Activated T-cell treated with anti-CD3 and anti-CD28 coated beads for 48 hours (primary cell): ENCODE data around the gene DVL3.
"Not testable (repeated sequence)": the region's sequence is repeated elsewhere in the genome, so short reads cannot be mapped to it uniquely, and the experiment has no call there.

ENCODE experiments used
- DNase-seq: peaks from one replicate; pipeline ENCODE4 v3.0.0-alpha.2; 2020; ENCODE audit warnings: low read depth

The DVL3 gene

DNA sequence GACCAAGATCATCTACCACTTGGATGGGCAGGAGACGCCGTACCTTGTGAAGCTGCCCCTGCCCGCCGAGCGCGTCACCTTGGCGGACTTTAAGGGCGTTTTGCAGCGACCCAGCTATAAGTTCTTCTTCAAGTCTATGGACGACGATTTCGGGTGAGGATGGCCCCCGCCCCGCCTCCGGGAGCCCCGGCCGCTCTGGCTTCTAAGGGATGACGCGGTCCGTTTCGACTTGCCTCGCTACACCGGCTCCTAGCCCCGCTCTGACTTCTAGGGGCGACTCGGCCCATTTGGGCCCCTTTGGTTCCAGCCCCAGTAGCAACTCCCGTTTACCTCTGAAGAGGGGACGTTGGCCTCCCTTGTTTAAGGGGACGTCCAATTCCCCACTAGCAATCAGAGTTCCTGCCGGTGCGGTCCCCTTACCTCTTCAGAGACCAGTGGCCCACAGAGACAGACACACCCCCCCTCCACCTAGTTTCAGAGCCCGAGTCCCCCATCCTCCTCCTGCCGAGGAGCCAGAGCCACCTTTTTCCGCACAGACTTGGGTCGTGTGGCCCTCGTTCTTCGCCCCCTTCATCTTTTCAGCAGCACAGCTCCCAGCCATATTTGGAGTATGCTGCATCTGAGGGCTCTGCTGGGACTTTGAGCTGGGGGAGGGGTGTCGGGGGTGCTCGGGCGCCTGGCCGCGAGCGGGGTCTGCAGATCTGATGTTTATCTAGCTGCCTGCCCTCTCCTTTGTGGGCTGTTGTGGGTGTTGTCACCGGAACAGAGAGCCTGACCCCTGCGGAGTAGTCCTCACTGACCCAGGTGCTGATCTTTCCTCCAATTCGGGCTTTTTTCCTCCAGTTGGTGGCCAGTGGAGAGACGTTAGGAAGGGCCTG is 706 bp downstream of the DVL3 start:
- peak; percentile 51 for DNase-seq

DNA sequence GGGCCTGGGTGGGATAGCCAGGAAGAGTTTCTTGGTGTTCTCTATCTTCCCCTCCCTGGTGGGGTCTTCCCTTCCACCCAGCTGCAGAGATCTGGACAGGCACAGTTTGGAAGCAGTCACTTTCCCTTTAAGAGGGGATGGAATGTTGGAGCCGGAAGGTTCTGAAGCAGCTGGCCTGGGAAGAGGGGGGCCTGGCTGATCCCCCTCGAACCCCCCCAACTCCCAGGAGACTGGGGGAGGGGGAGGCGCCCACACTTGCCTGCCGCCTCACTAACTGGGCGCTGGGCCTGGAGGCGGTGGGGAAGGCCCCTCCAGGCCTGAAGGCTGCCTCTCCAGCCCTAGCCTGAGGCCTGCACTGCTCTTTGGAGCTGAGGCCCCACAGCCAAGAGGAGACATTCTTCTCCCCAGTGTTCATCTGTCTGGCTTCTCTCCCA is 1.4 kb downstream of the DVL3 start:
- DNase-seq = no peak

DNA sequence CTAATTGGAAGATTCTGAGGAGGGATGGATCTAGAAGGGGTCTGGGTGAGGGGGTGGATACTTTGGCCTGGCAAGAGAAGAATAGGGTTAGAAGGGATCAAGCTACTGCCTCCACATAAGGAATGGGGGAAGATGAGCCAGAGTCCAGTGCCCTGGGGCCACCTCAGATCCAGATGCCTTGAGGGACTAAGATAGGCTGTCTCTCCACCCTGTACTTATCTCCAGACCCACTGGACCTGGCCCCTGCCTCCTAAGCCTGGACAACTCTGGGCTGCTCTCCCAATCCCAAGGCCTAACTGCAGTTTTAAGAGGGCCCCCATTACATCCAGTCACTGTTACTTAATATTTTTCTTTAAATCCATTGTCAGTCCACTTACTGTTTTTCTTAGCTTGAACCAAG is 2.0 kb downstream of the DVL3 start:
- no peak for DNase-seq

GRCh38 chr3:184158404-184158803 is 3.2 kb downstream of the DVL3 start:
- no peak for DNase-seq

GRCh38 chr3:184160456-184160855 is 5.3 kb downstream of the DVL3 start:
- DNase-seq = no peak

- DNase-seq = not testable (repeated sequence)
These were observed 7.4 kb downstream of the DVL3 start for GRCh38 chr3:184162571-184163070.

- no peak for DNase-seq
These were observed 9.6 kb downstream of the DVL3 start for GRCh38 chr3:184164648-184165330.

GRCh38 chr3:184165543-184165942 is 10.4 kb downstream of the DVL3 start:
- no peak for DNase-seq

DNA sequence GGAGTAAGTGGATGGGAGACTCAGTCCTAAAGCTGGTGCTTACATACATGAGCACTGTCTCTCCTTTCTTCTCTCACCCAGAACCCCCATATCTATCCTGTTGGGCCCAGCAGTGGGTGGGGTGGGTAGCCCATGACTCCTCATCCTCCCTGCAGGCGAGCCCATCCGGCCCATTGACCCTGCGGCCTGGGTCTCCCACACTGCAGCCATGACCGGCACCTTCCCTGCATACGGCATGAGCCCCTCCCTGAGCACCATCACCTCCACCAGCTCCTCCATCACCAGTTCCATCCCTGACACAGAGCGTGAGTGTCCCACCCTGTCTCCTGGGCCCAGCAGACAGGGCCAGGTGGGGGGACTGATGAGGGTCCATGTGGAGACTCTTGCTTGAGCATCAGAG is 11.5 kb downstream of the DVL3 start:
- no peak for DNase-seq

DNA sequence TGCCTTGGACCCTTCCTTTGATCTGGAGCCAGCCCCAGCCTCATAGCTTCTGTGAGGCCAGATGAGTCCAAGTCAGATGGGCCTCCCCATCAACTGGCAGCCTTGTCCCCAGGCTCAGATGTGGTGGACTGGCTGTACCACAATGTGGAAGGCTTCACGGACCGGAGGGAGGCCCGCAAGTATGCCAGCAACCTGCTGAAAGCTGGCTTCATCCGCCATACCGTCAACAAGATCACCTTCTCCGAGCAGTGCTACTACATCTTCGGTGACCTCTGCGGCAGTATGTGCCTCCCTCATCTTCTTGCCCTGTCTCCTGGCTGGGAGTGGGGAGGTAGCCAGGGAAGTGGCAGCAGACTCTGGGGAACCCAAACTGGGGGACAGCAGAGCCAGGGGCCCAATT is 12.6 kb downstream of the DVL3 start:
- no peak for DNase-seq

GRCh38 chr3:184168363-184169120 is 13.4 kb downstream of the DVL3 start:
- DNase-seq = no peak

DNA sequence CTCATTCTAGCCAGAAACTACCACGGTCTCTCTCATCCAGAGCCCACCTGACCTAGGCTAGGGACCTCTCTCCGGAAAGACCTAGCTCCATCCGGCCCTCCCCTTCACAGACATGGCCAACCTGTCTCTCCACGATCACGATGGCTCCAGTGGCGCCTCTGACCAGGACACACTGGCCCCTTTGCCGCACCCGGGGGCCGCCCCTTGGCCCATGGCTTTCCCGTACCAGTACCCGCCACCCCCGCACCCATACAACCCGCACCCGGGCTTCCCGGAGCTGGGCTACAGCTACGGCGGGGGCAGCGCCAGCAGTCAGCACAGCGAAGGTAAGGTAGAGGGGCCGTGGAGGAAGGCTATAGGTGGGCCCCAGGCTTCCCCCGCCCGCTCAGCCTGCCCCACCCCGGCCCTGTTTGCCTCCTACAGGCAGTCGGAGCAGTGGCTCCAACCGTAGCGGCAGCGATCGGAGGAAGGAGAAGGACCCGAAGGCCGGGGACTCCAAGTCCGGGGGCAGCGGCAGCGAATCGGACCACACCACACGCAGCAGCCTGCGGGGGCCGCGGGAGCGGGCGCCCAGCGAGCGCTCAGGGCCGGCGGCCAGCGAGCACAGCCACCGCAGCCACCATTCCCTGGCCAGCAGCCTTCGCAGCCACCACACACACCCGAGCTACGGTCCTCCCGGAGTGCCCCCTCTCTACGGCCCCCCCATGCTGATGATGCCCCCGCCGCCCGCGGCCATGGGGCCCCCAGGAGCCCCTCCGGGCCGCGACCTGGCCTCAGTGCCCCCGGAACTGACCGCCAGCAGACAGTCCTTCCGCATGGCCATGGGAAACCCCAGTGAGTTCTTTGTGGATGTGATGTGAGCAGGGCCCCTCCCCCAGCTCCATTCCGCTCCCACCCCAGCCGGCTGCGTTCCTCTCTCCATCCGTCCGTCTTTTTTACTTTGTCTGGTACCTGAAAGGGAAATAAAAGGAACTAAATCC is 15.0 kb downstream of the DVL3 start:
- DNase-seq = no peak

- DNase-seq = no peak
These were observed 16.4 kb downstream of the DVL3 start for GRCh38 chr3:184171562-184171961.

GRCh38 chr3:184172681-184173373 is 17.6 kb downstream of the DVL3 start:
- no peak for DNase-seq

GRCh38 chr3:184173374-184173722 is 18.2 kb downstream of the DVL3 start:
- no peak for DNase-seq

DNA sequence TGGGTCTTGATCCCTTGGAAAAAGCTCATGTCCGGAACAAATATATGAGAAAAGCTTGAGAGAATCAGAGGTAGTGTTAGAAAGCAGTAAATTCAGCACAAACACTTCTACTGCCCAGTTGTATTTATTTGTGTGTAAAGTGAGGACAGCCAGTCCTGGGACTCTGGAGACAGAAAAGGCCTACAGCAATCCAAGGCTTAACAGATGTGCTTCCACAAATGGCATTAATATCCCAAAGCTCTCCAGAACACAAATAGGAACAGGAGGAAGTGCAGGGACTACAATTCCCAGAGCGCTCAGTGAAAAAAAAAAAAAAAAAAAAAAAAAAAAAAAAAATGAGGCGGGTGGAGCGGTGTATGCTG is 19.1 kb downstream of the DVL3 start:
- DNase-seq = no peak

GRCh38 chr3:184174646-184175492 is 19.7 kb downstream of the DVL3 start, which contains the start of gene AP2M1:
TSS of gene AP2M1 (plus strand) at chr3:184174855. CDS start at chr3:184176994, 2,139 bp downstream.
- DNase-seq = peak; percentile 98

DNA sequence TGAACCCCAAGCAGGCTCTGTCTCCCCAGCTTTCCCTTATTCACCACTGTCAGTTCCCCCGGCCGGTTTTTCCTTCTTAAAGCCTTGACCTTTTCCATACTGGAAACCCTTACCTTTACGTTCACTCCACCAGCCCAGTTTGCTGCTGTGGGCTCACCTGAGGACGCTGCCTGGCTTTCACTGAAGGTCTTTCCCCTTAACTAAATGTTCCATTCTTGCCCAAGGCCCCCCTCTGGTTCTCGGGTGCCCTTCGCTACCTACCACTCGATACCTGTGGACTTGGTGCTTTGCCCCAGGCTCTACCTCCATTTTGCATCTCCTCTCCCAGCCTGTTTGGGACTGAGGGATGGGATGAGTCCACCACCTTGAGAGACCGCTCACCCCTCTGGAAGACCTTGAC is 20.3 kb downstream of the DVL3 start:
- DNase-seq = no peak

- DNase-seq = no peak
These were observed 20.8 kb downstream of the DVL3 start for GRCh38 chr3:184175981-184176376.
